Measurements from ENCODE around the gene CAB39. TPM values are rescaled to one million over a fixed set of nuclear protein-coding genes. Genes with fewer than 3 reads are reported as not detected.

The CAB39 gene
- polyA plus RNA-seq, 3 donors, result 33.1 to 53.8 (median 38.3) TPM

- Histone ChIP-seq H3K9me3 (replicated peaks in 1 of 2; ENCODE audit: control insufficient read depth in 1 of 2, insufficient read depth in 1 of 2, low read length in 2 of 2) (no peaks in the 10 kb centered on the region), H3K27me3 (ENCODE audit: control insufficient read depth in 2 of 2, insufficient read depth in 2 of 2, low read length in 2 of 2) (no peaks in the 10 kb centered on the region), H3K27ac (ENCODE audit: low read depth in 1 of 2, low read length in 2 of 2) (no peak overlapping the region), H3K9ac (ENCODE audit: insufficient read depth, low read length, poor library complexity, severe bottlenecking) (no peak overlapping the region), H3K4me2 (replicated peaks; ENCODE audit: extremely low read depth, low read length, poor library complexity, severe bottlenecking) (no peak overlapping the region), H3K79me2 (ENCODE audit: insufficient read depth, low read length) (no peaks in the 10 kb centered on the region), H3K4me3 (replicated peaks in 1 of 3; ENCODE audit: low read depth in 2 of 3, low read length in 3 of 3) (no peak overlapping the region), H3K4me1 (ENCODE audit: control insufficient read depth in 1 of 2, insufficient read depth in 2 of 2, low read length in 2 of 2) (no peaks in the 10 kb centered on the region), H4K20me1 (ENCODE audit: insufficient read depth, low read length) (peaks cover 98% of the 10 kb centered on the region), H3K36me3 (replicated peaks in 1 of 2; ENCODE audit: control insufficient read depth in 1 of 2, insufficient read depth in 2 of 2, low read length in 2 of 2) (peaks cover 74 to 90% of the 10 kb centered on the region in 2 donors), H2AFZ (ENCODE audit: insufficient read depth, low read depth, low read length, poor library complexity, severe bottlenecking) (no peak overlapping the region)
- peaks cover 5% of the 10 kb centered on the region for H3K4me1 Mint-ChIP-seq
- H3K27me3 Mint-ChIP-seq (ENCODE audit: low read depth in 3 of 3), result peaks cover 0 to 1% (median 0%) of the 10 kb centered on the region in 3 donors
- WGBS (ENCODE audit: insufficient coverage), result 100% methylated on average over 2 of the region's 6 CpGs
- no peak for TF ChIP-seq CTCF (IDR thresholded peaks at IDR 0.05)
- no peak overlapping the region for H3K4me3 Mint-ChIP-seq
- no peak for DNase-seq
- H3K9me3 Mint-ChIP-seq, result no peaks in the 10 kb centered on the region
- H3K27ac Mint-ChIP-seq, result no peak overlapping the region
- peaks cover 79 to 84% of the 10 kb centered on the region in 2 donors for H3K36me3 Mint-ChIP-seq
- intact Hi-C loops (cut with micrococcal nuclease), result no loop called here
These were observed 99.4 kb downstream of the CAB39 start for GRCh38 chr2:230812033-230812432.

DNA sequence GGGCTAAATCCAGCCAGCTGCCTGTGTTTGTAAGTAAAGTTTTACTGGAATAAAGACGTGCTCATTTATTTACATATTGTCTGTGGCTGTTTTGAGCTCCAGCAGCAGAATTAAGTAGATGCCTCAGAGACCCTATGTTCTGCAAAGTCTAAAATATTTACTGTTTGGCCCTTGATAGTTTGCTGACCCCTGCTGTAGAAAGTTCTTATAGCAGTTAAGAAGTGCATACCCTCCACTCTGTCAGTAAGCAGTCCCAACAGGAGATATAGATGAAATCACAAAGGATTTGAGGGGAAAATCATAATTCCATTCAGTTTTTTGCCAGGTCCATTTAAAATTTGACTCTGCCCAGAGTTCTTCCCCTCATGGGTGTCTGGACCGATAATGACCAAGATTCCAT lies 102.0 kb downstream of the CAB39 start:
- peaks cover 95% of the 10 kb centered on the region for H4K20me1 ChIP-seq (ENCODE audit: insufficient read depth, low read length)
- H2AFZ ChIP-seq (ENCODE audit: insufficient read depth, low read depth, low read length, poor library complexity, severe bottlenecking), result no peak overlapping the region
- no peak overlapping the region for H3K4me2 ChIP-seq (replicated peaks; ENCODE audit: extremely low read depth, low read length, poor library complexity, severe bottlenecking)
- H3K36me3 Mint-ChIP-seq, result peaks cover 87 to 95% of the 10 kb centered on the region in 2 donors
- H3K27me3 ChIP-seq (ENCODE audit: control insufficient read depth in 2 of 2, insufficient read depth in 2 of 2, low read length in 2 of 2), result no peaks in the 10 kb centered on the region
- H3K4me1 ChIP-seq (ENCODE audit: control insufficient read depth in 1 of 2, insufficient read depth in 2 of 2, low read length in 2 of 2), result no peaks in the 10 kb centered on the region
- no peak for DNase-seq
- intact Hi-C loops (cut with micrococcal nuclease), result no loop called here
- no peaks in the 10 kb centered on the region for H3K9me3 Mint-ChIP-seq
- no peak overlapping the region for H3K4me3 Mint-ChIP-seq
- WGBS (ENCODE audit: insufficient coverage), result 100% methylated on average over 2 of the region's 2 CpGs
- H3K36me3 ChIP-seq (replicated peaks in 1 of 2; ENCODE audit: control insufficient read depth in 1 of 2, insufficient read depth in 2 of 2, low read length in 2 of 2), result peaks cover 87 to 97% of the 10 kb centered on the region in 2 donors
- H3K27me3 Mint-ChIP-seq (ENCODE audit: low read depth in 3 of 3), result no peaks in the 10 kb centered on the region
- H3K79me2 ChIP-seq (ENCODE audit: insufficient read depth, low read length), result no peaks in the 10 kb centered on the region
- no peaks in the 10 kb centered on the region for H3K9me3 ChIP-seq (replicated peaks in 1 of 2; ENCODE audit: control insufficient read depth in 1 of 2, insufficient read depth in 1 of 2, low read length in 2 of 2)
- no peak overlapping the region for H3K4me3 ChIP-seq (replicated peaks in 1 of 3; ENCODE audit: low read depth in 2 of 3, low read length in 3 of 3)
- no peak overlapping the region for H3K27ac ChIP-seq (ENCODE audit: low read depth in 1 of 2, low read length in 2 of 2)
- H3K27ac Mint-ChIP-seq, result no peak overlapping the region
- no peak overlapping the region for H3K9ac ChIP-seq (ENCODE audit: insufficient read depth, low read length, poor library complexity, severe bottlenecking)
- H3K4me1 Mint-ChIP-seq, result no peaks in the 10 kb centered on the region
- peak; percentile 36 for TF ChIP-seq CTCF (IDR thresholded peaks at IDR 0.05)
